ENCODE measurements around the gene AUTS2.

Gene AUTS2

DNA sequence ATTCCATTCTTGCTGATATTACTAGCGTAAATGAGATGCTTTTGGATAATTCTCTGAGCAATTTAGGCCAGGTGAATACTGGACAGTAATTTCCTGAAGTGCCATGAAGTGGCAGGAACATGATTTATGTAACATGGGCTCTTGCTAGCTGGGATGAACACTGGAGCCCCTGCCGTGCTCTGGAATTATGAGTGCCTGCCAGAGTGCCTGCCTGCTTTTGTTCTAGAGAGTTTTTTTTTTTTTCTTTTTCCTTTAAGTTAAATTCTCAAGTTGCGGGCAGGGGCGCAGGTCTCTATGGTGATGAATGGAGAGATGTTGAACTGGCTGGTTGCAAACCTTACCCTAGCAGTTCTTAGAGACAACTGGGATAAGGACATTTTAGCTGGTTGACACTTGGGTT, 165.9 kb downstream of the AUTS2 start:
- Histone ChIP-seq H3K4me3 (ENCODE audit: insufficient read depth, low read length, poor library complexity, severe bottlenecking) (no peak overlapping the region), H3K9ac (ENCODE audit: low read length) (no peak overlapping the region), H3K27me3 (ENCODE audit: low read length) (no peaks in the 10 kb centered on the region), H3K4me2 (ENCODE audit: low read depth, low read length, poor library complexity, severe bottlenecking) (no peak overlapping the region), H3K9me3 (ENCODE audit: insufficient read depth, low read length) (no peaks in the 10 kb centered on the region), H3K27ac (ENCODE audit: low read depth, low read length) (no peak overlapping the region), H4K20me1 (ENCODE audit: low read depth, low read length) (peaks cover 5% of the 10 kb centered on the region; the same call in 1 of the 2 replicates), H3F3A (ENCODE audit: insufficient read depth) (no peaks in the 10 kb centered on the region), H3K36me3 (ENCODE audit: low read length) (no peaks in the 10 kb centered on the region), H2AFZ (ENCODE audit: low read depth, low read length, severe bottlenecking) (no peak overlapping the region), H3K79me2 (ENCODE audit: insufficient read depth, low read length) (peaks cover 22% of the 10 kb centered on the region), H3K9me2 (replicated peaks; ENCODE audit: insufficient read depth, low read length) (no peaks in the 10 kb centered on the region)
- no peak for TF ChIP-seq EZH2phosphoT487 (conservative IDR thresholded peaks at IDR 0.05; ENCODE audit: low read length)
- TF ChIP-seq, protein P1, sequence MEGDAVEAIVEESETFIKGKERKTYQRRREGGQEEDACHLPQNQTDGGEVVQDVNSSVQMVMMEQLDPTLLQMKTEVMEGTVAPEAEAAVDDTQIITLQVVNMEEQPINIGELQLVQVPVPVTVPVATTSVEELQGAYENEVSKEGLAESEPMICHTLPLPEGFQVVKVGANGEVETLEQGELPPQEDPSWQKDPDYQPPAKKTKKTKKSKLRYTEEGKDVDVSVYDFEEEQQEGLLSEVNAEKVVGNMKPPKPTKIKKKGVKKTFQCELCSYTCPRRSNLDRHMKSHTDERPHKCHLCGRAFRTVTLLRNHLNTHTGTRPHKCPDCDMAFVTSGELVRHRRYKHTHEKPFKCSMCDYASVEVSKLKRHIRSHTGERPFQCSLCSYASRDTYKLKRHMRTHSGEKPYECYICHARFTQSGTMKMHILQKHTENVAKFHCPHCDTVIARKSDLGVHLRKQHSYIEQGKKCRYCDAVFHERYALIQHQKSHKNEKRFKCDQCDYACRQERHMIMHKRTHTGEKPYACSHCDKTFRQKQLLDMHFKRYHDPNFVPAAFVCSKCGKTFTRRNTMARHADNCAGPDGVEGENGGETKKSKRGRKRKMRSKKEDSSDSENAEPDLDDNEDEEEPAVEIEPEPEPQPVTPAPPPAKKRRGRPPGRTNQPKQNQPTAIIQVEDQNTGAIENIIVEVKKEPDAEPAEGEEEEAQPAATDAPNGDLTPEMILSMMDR (IDR thresholded peaks at IDR 0.05; ENCODE audit: insufficient read depth, low read length, poor library complexity, severe bottlenecking) = no peak

DNA sequence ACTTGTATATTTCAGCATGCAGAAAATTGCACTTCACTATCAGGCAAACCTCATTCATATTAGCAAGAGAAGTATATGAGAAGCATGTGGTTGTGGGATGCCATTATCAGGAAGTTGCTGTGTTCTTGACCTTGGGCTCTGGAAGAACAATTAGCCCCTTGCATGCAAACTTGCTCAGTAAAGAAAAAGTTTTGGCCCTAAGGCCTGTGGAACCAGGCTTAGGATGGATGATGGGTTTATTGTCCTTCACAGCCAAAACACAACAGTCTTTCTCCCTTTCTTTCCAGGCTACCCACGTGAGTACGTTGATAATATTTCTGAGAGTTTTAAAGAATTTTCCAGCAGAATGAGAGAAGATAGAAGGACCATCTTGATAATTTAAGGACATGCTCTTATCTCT, 166.4 kb downstream of the AUTS2 start:
- no peak overlapping the region for H3K4me2 ChIP-seq (ENCODE audit: low read depth, low read length, poor library complexity, severe bottlenecking)
- H2AFZ ChIP-seq (ENCODE audit: low read depth, low read length, severe bottlenecking) = no peak overlapping the region
- H3K9ac ChIP-seq (ENCODE audit: low read length) = no peak overlapping the region
- H3F3A ChIP-seq (ENCODE audit: insufficient read depth) = no peaks in the 10 kb centered on the region
- no peak overlapping the region for H3K27ac ChIP-seq (ENCODE audit: low read depth, low read length)
- H3K36me3 ChIP-seq (ENCODE audit: low read length) = no peaks in the 10 kb centered on the region
- no peak for TF ChIP-seq EZH2phosphoT487 (conservative IDR thresholded peaks at IDR 0.05; ENCODE audit: low read length)
- TF ChIP-seq, protein P1 (IDR thresholded peaks at IDR 0.05; ENCODE audit: insufficient read depth, low read length, poor library complexity, severe bottlenecking) = no peak
- H3K79me2 ChIP-seq (ENCODE audit: insufficient read depth, low read length) = peaks cover 22% of the 10 kb centered on the region
- H3K27me3 ChIP-seq (ENCODE audit: low read length) = no peaks in the 10 kb centered on the region
- peaks cover 7% of the 10 kb centered on the region; the same call in 1 of the 2 replicates for H4K20me1 ChIP-seq (ENCODE audit: low read depth, low read length)
- no peak overlapping the region for H3K4me3 ChIP-seq (ENCODE audit: insufficient read depth, low read length, poor library complexity, severe bottlenecking)
- H3K9me2 ChIP-seq (replicated peaks; ENCODE audit: insufficient read depth, low read length) = no peaks in the 10 kb centered on the region
- H3K9me3 ChIP-seq (ENCODE audit: insufficient read depth, low read length) = no peaks in the 10 kb centered on the region

DNA sequence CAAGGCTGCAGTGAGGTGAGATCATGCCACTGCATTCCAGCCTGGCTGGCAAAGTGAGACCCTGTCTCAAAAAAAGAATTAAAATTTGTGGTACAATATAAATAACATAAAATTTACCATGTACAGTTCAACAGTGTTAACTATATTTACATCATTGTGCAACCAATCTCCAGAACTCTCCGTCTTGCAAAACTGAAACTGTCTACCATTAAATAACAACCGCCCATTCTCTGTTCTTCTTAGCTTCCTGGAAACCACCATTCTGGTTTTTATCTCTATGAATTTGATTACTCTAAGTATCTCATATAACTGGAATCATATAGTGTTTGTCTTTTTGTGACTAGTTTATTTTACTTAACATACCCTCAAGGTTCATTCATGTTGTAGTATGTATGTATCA, 167.6 kb downstream of the AUTS2 start:
- H3K79me2 ChIP-seq (ENCODE audit: insufficient read depth, low read length) = peaks cover 30% of the 10 kb centered on the region

More for the DNA sequence above, 167.6 kb downstream of the AUTS2 start:
- Histone ChIP-seq H3F3A (ENCODE audit: insufficient read depth) (no peaks in the 10 kb centered on the region), H3K4me3 (ENCODE audit: insufficient read depth, low read length, poor library complexity, severe bottlenecking) (no peak overlapping the region), H3K27me3 (ENCODE audit: low read length) (no peaks in the 10 kb centered on the region), H2AFZ (ENCODE audit: low read depth, low read length, severe bottlenecking) (no peak overlapping the region), H3K27ac (ENCODE audit: low read depth, low read length) (no peak overlapping the region), H3K4me2 (ENCODE audit: low read depth, low read length, poor library complexity, severe bottlenecking) (no peak overlapping the region), H3K9me2 (replicated peaks; ENCODE audit: insufficient read depth, low read length) (no peaks in the 10 kb centered on the region), H3K9ac (ENCODE audit: low read length) (no peak overlapping the region), H3K36me3 (ENCODE audit: low read length) (no peaks in the 10 kb centered on the region), H3K9me3 (ENCODE audit: insufficient read depth, low read length) (no peaks in the 10 kb centered on the region), H4K20me1 (ENCODE audit: low read depth, low read length) (peaks cover 7% of the 10 kb centered on the region; the same call in 1 of the 2 replicates)
- TF ChIP-seq, protein P1 (IDR thresholded peaks at IDR 0.05; ENCODE audit: insufficient read depth, low read length, poor library complexity, severe bottlenecking) = no peak
- no peak for TF ChIP-seq EZH2phosphoT487 (conservative IDR thresholded peaks at IDR 0.05; ENCODE audit: low read length)

Measured in SU-DHL-6 (cell line).